Head of caudate nucleus (tissue), 42 donors: ENCODE data around the gene NPC1L1.
"Not testable (repeated sequence)": the region's sequence is repeated elsewhere in the genome, so short reads cannot be mapped to it uniquely, and the experiment has no call there.

Source experiments
- DNase-seq, 42 donors: peaks; one replicate each; pipeline versions ENCODE4 v3.0.0 to v3.0.0-alpha.2; 2020 to 2021; ENCODE audit warnings: mixed read lengths in 7 of 42
- intact Hi-C: fragments of 100-400 bp; cut with DNase I; formaldehyde crosslinking; loops from one replicate; pipeline ENCODE4 v1.15.0; 2022

Gene NPC1L1

DNA sequence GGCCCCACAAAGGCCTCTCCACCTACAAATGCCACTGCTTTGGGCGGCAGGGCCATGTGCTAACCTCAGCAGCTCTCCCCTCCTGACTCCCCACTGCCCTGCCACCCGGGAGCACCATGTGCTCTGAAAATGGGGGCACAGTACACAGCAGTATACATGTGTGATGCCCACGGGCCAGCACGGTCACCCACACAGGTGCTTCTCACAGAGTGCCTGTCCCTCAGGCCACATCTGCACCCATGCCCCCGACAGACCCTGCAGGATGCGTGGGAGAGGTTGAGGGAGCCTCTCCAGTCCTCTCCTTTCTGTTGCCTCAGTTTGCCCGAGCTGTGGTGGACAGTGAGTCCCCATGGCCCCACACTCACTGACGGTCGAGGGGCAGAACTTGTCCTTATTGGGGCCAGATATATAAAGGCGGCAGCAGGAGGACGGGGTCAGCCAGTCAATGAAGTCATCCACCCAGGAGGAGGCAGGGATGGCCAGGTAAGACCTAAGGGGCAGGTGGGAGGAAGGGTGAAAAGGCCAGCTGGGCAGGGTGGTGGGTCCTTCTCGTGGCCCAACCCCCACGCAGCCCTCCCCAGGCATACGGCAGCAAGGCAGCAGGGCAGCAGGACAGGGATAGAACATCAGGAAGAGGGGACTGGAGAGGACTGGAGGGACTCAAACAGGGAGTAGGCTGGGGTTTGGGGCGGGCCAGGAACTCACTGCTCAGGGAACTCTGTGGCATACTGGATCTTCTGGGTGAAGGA is 19.6 kb downstream of the NPC1L1 start:
- intact Hi-C loops: no loop called here
- DNase-seq: peak in 2 of 42 donors; percentile 10 to 22

DNA sequence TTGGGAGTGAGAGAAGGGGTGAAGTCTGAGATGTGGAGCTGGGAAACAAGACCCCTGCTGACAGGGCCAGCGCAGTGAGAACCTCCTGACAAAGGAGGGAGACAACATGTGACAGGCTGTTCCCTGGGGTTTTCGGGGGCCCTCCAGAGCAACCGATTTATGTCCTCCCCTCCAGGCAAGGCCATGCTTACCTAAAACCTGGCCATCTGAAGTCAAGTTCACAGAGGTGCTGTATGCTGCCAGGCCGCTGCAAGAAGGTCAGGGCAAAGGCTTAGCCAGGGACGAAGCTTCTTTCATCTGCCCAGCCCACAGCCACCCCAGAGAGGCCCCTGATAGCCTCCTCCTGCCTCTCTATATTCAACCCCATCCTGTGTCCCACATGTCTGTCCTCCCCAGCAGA is 20.6 kb downstream of the NPC1L1 start:
- intact Hi-C loops: no loop called here
- peak in 1 of 42 donors; percentile 10 for DNase-seq

GRCh38 chr7:44519546-44519945 is 21.6 kb downstream of the NPC1L1 start:
- intact Hi-C loops: no loop called here
- peak in 1 of 42 donors; percentile 9 for DNase-seq

DNA sequence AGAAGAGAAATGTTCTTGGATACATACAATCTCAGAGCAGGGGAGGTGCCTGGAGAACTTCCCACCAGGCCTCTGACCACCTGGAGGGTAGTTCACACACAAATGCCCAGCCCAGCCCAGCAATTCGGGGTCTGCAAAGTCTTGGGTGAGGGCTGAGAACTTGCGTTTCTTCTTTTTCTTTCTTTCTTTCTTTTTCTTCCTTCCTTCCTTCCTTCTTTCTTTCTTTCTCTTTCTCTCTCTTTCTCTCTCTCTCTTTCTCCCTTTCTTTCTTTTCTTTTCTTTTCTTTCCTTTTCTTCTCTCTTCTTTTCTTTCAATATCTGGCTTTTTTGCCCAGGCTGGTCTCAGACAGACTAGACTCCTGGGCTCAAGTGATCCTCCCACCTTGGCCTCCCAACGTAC is 22.4 kb downstream of the NPC1L1 start:
- intact Hi-C loops: no loop called here
- DNase-seq: peak in 1 of 42 donors; percentile 10

GRCh38 chr7:44517175-44517574 is 24.0 kb downstream of the NPC1L1 start:
- intact Hi-C loops: no loop called here
- no peak for DNase-seq

DNA sequence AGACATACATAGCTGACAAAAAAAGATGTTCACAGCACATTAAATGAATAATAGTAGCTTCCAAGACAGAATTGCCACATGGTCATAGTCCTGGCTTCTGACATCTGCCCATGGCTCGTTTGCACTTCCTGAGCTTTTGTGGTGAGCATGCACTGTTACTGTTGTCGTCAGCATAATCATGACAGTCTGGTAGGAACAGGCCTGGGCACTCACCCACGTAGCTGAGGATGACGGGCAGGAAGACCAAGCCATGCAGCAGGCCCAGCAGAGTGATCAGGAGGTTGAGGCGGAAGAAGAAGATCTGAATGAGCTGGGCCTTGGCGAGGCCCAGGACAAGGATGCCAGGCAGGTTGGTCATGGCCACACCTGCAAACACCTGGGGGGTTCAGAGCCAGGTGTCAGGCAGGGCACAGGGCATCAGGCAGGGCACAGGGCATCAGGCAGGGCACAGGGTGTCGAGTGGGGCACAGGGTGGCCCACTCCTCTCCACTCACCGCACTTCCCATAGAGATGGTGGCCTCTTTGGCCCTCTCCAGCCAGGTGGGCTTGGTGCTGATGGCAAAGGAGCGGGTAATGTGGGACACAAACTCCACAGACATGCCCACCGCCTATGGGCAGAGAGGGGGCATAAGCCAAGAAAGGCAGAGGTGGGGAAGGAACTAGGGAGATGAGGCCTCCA is 25.4 kb downstream of the NPC1L1 start:
- peak in 1 of 42 donors; percentile 32 for DNase-seq
- intact Hi-C loops: no loop called here

GRCh38 chr7:44512736-44513135 is 28.4 kb downstream of the NPC1L1 start:
- DNase-seq: peak in 1 of 42 donors; percentile 28
- intact Hi-C loops: no loop called here

DNA sequence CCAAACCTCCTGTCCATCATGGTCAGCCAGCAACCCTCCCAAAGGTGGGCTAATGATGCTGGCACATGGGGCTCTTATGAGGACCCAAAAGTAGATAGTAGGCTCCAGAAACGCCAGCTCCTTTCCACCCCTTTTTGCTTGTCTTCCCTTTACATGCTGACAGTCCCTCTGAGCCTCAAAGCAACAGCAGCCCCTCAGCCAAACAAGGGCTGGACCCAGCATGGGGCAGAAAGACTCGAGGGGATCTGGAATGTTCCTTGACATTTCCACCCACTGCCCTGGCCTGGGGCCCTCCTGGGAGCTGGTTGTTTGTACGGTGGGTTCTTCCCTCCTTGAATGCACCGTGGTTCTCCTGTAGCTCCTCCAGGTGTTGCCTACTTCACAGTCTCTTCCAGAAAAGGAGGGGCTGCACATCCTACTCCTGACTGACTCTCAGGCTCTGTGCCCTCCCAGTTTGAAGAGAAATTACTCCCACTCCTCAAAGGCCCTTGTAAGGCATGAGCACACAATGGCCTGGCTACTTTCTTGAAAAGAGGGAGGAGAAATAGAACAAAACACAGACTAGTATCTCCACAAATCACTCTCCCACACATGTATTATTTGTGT is 29.2 kb downstream of the NPC1L1 start:
- intact Hi-C loops: no loop called here
- DNase-seq: peak in 1 of 42 donors; percentile 9

DNA sequence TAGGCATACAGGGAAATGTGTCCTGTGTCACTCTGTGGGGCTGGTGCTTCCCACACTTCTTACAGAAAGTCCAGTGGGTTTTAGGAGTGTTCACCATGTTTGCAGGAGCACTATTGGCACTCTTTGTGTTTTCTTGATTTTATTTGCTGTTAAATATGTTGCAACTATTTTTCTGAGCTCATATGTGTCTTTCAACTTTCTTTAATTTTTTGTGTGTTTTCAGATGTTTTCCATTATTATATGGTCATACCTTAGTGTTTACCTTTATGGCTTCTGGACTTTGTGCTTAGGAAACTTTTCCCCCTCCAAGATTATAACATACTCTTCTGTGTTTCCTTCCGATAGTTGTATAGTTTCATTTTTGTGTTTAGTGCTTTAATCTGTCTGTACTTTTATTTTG is 29.9 kb downstream of the NPC1L1 start:
- peak in 1 of 42 donors; percentile 5 for DNase-seq
- intact Hi-C loops: no loop called here

DNA sequence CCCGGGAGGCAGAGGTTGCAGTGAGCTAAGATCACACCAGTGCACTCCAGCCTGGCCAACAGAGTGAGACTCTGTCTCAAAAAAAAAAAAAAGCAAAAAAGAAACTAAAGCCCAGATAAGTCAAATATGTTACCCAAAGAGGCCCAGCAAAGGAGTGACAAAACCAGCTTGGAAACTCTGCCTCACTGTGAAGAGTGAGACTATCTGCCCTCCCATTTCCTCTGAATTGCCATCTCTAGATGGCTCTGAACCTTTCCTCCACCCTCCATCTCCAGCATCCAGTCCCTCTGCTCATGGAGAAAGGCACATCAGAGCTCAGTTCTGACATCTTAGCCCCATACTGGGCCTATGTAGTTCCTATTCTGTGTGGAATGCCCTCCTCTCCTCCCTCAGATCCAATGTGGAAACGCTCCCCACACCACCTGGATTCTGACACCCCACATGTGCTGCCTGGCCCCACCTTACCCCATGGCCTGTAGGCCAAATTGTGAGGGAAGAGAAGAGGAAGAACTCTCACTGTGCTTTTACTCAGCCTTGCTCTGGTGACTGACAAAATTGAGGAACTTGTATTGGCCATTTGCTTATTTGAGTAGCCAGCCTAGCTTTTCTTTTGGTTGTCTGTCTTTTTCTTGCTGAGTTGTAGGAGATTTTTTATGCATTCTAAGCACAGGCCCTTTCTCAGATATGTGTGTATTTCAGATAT is 32.7 kb downstream of the NPC1L1 start:
- intact Hi-C loops: no loop called here
- DNase-seq: peak in 1 of 42 donors; percentile 13

- DNase-seq: peak in 1 of 42 donors; percentile 7
- intact Hi-C loops: not testable (repeated sequence)
Measured at GRCh38 chr7:44506592-44507288, 34.4 kb downstream of the NPC1L1 start.

DNA sequence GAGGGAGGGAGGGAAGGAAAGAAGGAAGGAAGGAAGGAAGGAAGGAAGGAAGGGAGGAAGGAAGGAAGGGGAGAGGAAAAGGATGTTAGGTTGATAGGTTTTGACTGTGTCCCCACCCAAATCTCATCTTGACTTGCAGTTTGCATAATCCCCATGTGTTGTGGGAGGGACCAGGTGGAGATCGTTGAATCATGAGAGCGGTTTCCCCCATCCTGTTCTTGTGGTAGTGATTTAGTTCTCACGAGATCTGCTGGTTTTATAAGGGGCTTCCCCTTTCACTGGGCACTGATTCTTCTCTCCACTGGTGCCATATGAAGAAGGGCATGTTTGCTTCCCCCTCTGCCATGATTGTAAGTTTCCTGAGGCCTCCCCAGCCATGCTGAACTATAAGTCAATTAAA is 35.5 kb downstream of the NPC1L1 start:
- intact Hi-C loops: no loop called here
- DNase-seq: no peak

GRCh38 chr7:44498230-44498954 is 42.7 kb downstream of the NPC1L1 start:
- intact Hi-C loops: no loop called here
- no peak for DNase-seq

GRCh38 chr7:44497155-44498027 is 43.7 kb downstream of the NPC1L1 start:
- intact Hi-C loops: no loop called here
- no peak for DNase-seq

- no peak for DNase-seq
- intact Hi-C loops: no loop called here
Measured at GRCh38 chr7:44496385-44496784, 44.7 kb downstream of the NPC1L1 start.

DNA sequence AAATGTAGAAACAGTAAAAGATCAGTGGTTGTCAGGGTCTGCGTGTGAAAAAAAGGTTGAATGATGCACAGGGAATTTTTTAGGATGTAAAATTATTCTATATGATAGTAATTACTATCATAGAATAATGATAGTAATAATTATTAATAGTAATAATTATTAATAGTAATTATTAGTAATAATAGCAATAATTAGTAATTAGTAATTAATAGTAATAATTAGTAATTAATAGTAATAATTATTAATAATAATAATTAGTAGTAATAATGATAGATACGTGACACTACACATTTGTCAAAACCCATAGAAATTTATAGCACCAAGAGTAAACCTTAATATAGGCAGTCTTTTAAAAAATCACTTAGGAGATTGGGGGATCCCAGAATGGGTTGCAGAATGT is 46.2 kb downstream of the NPC1L1 start:
- intact Hi-C loops: no loop called here

DNA sequence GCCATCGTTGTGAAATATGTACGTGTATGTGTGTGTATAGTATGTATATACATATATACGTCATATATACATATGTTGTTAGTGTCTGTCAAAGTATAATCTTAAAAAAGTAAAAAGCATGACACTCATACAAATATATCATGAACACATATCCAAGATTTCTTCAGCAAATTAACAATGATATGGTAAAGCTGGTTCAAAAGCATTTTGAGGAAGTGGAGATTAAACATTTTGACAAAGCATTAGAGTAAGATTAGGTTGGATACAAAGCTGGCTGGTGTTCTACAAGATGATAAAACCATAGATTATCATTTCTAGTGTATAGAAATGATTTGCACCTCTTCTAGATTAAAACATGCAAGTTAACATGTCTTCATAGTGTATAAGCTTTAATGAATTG is 49.9 kb downstream of the NPC1L1 start:
- intact Hi-C loops: no loop called here
- DNase-seq: no peak

More for the DNA sequence above, 46.2 kb downstream of the NPC1L1 start:
- DNase-seq: no peak
